ENCODE data around the gene TMEM117.
"Not testable (repeated sequence)": the region's sequence is repeated elsewhere in the genome, so short reads cannot be mapped to it uniquely, and the experiment has no call there.

The TMEM117 gene

GRCh38 chr12:43992856-43993255 is 157.0 kb downstream of the TMEM117 start:
- DNase-seq (ENCODE audit: low read depth), result no peak
- no peak overlapping the region for H3K4me3 ChIP-seq (ENCODE audit: low read depth, low read length)

GRCh38 chr12:44000309-44000952 is 164.6 kb downstream of the TMEM117 start:
- H3K4me3 ChIP-seq (ENCODE audit: low read depth, low read length), result no peak overlapping the region
- no peak for DNase-seq (ENCODE audit: low read depth)

- no peak for DNase-seq (ENCODE audit: low read depth)
- H3K4me3 ChIP-seq (ENCODE audit: low read depth, low read length), result no peak overlapping the region
These were observed 166.7 kb downstream of the TMEM117 start for GRCh38 chr12:44002607-44003006.

GRCh38 chr12:44003721-44004120 is 167.8 kb downstream of the TMEM117 start:
- DNase-seq (ENCODE audit: low read depth), result no peak
- no peak overlapping the region for H3K4me3 ChIP-seq (ENCODE audit: low read depth, low read length)

- peak; percentile 7 for DNase-seq (ENCODE audit: low read depth)
- H3K4me3 ChIP-seq (ENCODE audit: low read depth, low read length), result no peak overlapping the region
These were observed 179.6 kb downstream of the TMEM117 start for GRCh38 chr12:44015333-44015941.

GRCh38 chr12:44017216-44017615 is 181.3 kb downstream of the TMEM117 start:
- DNase-seq (ENCODE audit: low read depth), result no peak
- no peak overlapping the region for H3K4me3 ChIP-seq (ENCODE audit: low read depth, low read length)

GRCh38 chr12:44019118-44019517 is 183.2 kb downstream of the TMEM117 start:
- H3K4me3 ChIP-seq (ENCODE audit: low read depth, low read length), result no peak overlapping the region
- DNase-seq (ENCODE audit: low read depth), result no peak

- DNase-seq (ENCODE audit: low read depth), result no peak
- H3K4me3 ChIP-seq (ENCODE audit: low read depth, low read length), result no peak overlapping the region
These were observed 184.7 kb downstream of the TMEM117 start for GRCh38 chr12:44020555-44020954.

GRCh38 chr12:44021471-44021971 is 185.6 kb downstream of the TMEM117 start:
- DNase-seq (ENCODE audit: low read depth), result no peak
- no peak overlapping the region for H3K4me3 ChIP-seq (ENCODE audit: low read depth, low read length)

- DNase-seq (ENCODE audit: low read depth), result no peak
- no peak overlapping the region for H3K4me3 ChIP-seq (ENCODE audit: low read depth, low read length)
These were observed 189.6 kb downstream of the TMEM117 start for GRCh38 chr12:44025499-44025898.

- no peak for DNase-seq (ENCODE audit: low read depth)
- no peak overlapping the region for H3K4me3 ChIP-seq (ENCODE audit: low read depth, low read length)
These were observed 190.2 kb downstream of the TMEM117 start for GRCh38 chr12:44026046-44026445.

- not testable (repeated sequence) for H3K4me3 ChIP-seq (ENCODE audit: low read depth, low read length); DNase-seq (ENCODE audit: low read depth)
These were observed 191.0 kb downstream of the TMEM117 start for GRCh38 chr12:44026926-44027325.

- H3K4me3 ChIP-seq (ENCODE audit: low read depth, low read length), result no peak overlapping the region
- no peak for DNase-seq (ENCODE audit: low read depth)
These were observed 193.3 kb downstream of the TMEM117 start for GRCh38 chr12:44029194-44029593.

- DNase-seq (ENCODE audit: low read depth), result no peak
- no peak overlapping the region for H3K4me3 ChIP-seq (ENCODE audit: low read depth, low read length)
These were observed 195.7 kb downstream of the TMEM117 start for GRCh38 chr12:44031472-44032185.

GRCh38 chr12:44034906-44035305 is 199.0 kb downstream of the TMEM117 start:
- no peak overlapping the region for H3K4me3 ChIP-seq (ENCODE audit: low read depth, low read length)
- DNase-seq (ENCODE audit: low read depth), result no peak

GRCh38 chr12:44036875-44037443 is 201.1 kb downstream of the TMEM117 start:
- no peak for DNase-seq (ENCODE audit: low read depth)
- H3K4me3 ChIP-seq (ENCODE audit: low read depth, low read length), result no peak overlapping the region

GRCh38 chr12:44038411-44038810 is 202.5 kb downstream of the TMEM117 start:
- no peak for DNase-seq (ENCODE audit: low read depth)
- no peak overlapping the region for H3K4me3 ChIP-seq (ENCODE audit: low read depth, low read length)

- not testable (repeated sequence) for DNase-seq (ENCODE audit: low read depth)
These were observed 208.6 kb downstream of the TMEM117 start for GRCh38 chr12:44044491-44044890.

GRCh38 chr12:44046732-44047417 is 211.0 kb downstream of the TMEM117 start:
- no peak overlapping the region for H3K4me3 ChIP-seq (ENCODE audit: low read depth, low read length)
- no peak for DNase-seq (ENCODE audit: low read depth)

More at GRCh38 chr12:44044491-44044890, 208.6 kb downstream of the TMEM117 start:
- not testable (repeated sequence) for H3K4me3 ChIP-seq (ENCODE audit: low read depth, low read length)

GRCh38 chr12:44052554-44052953 is 216.7 kb downstream of the TMEM117 start:
- no peak overlapping the region for H3K4me3 ChIP-seq (ENCODE audit: low read depth, low read length)
- DNase-seq (ENCODE audit: low read depth), result no peak
